Smooth muscle cell (in vitro differentiated cells): ENCODE data around the gene TAS2R43. TPM values are rescaled to one million over a fixed set of nuclear protein-coding genes. Genes with fewer than 3 reads are reported as not detected.
"Not testable (repeated sequence)": the region's sequence is repeated elsewhere in the genome, so short reads cannot be mapped to it uniquely, and the experiment has no call there.

ENCODE experiments used
- DNase-seq: peaks from one replicate; lab custom pipeline; 2025; ENCODE audit not compliant: unreplicated experiment; lab: John Stamatoyannopoulos, UW
- H2AFZ ChIP-seq: fragments of 200-600 bp; sonication (generic); 2 replicates; pipeline ENCODE4 v1.6.0; 2016; ENCODE audit warnings: antibody characterized with exemption, low read depth, mild to moderate bottlenecking
- H3F3A ChIP-seq: fragments of 200-600 bp; sonication (generic); 2 replicates; pipeline ENCODE4 v1.6.0; 2017; ENCODE audit warnings: antibody characterized with exemption, low read depth
- H3K27ac ChIP-seq: fragments of 200-600 bp; sonication (generic); 2 replicates; pipeline ENCODE4 v1.5.1; 2016; ENCODE audit warnings: low read depth, mild to moderate bottlenecking
- H3K27me3 ChIP-seq: fragments of 200-600 bp; sonication (generic); 2 replicates; pipeline ENCODE4 v1.6.1; 2016; ENCODE audit warnings: low read depth, mild to moderate bottlenecking
- H3K36me3 ChIP-seq: fragments of 200-600 bp; sonication (generic); 2 replicates; pipeline ENCODE4 v1.5.1; 2016; ENCODE audit warnings: low read depth
- H3K4me1 ChIP-seq: fragments of 200-600 bp; sonication (generic); 2 replicates; pipeline ENCODE4 v1.5.1; 2016; ENCODE audit warnings: low read depth
- H3K4me2 ChIP-seq: fragments of 200-600 bp; sonication (generic); 2 replicates; pipeline ENCODE4 v1.6.0; 2016; ENCODE audit warnings: mild to moderate bottlenecking
- H3K4me3 ChIP-seq: fragments of 200-600 bp; sonication (generic); 2 replicates; pipeline ENCODE4 v1.5.1; 2016; ENCODE audit warnings: mild to moderate bottlenecking
- H3K79me2 ChIP-seq: fragments of 200-600 bp; sonication (generic); 2 replicates; pipeline ENCODE4 v1.6.0; 2016; ENCODE audit warnings: low read depth, mild to moderate bottlenecking
- H3K9ac ChIP-seq: fragments of 200-600 bp; sonication (generic); 2 replicates; pipeline ENCODE4 v1.6.0; 2016; ENCODE audit warnings: low read depth
- H3K9me3 ChIP-seq: fragments of 200-600 bp; sonication (generic); replicated peaks from 2 replicates; pipeline ENCODE4 v1.5.1; 2016; ENCODE audit warnings: low read depth
- H4K20me1 ChIP-seq: fragments of 200-600 bp; sonication (generic); 2 replicates; pipeline ENCODE4 v1.6.0; 2016; ENCODE audit warnings: low read depth
- CTCF ChIP-seq: fragments of 200-600 bp; sonication (generic); IDR thresholded peaks from 2 replicates; pipeline ENCODE4 v1.5.1; 2017; ENCODE audit warnings: borderline replicate concordance, mild to moderate bottlenecking, antibody characterized with exemption; ENCODE audit not compliant: insufficient read depth, poor library complexity, severe bottlenecking
- WGBS: methylation state at CpG from one replicate; pipeline ENCODE4 v1.1.7; 2016; ENCODE audit warnings: low lambda C conversion rate; 5-methylcytosine and 5-hydroxymethylcytosine counted together
- polyA plus RNA-seq: library from polyadenylated mRNA; unstranded; fragments of >200 nt; fragmentation: Nextera tagmentation; extraction: Ambion mirVana; gene quantifications from 2 replicates; pipeline ENCODE4 v1.2.1, GENCODE V29; 2016
- total RNA-seq: library from RNA; depleted of rRNA; stranded (reverse); fragments of >200 nt; gene quantifications from 2 replicates; pipeline ENCODE4 v1.2.3, GENCODE V29; 2014

TAS2R43 gene
- total and polyA plus RNA-seq, 2 experiments from 2014 or later = 0.35 to 0.45 TPM

GRCh38 chr12:11133162-11133561, 41.0 kb upstream of the TAS2R43 start:
- Histone ChIP-seq H3F3A (no peaks in the 10 kb centered on the region), H3K4me2 (no peak overlapping the region), H3K27ac (no peak overlapping the region), H2AFZ (no peak overlapping the region), H3K9ac (no peak overlapping the region), H3K4me1 (no peaks in the 10 kb centered on the region), H3K79me2 (peaks cover 92% of the 10 kb centered on the region), H3K4me3 (no peak overlapping the region), H3K9me3 (no peaks in the 10 kb centered on the region), H3K27me3 (no peaks in the 10 kb centered on the region), H3K36me3 (no peaks in the 10 kb centered on the region), H4K20me1 (peaks cover 71% of the 10 kb centered on the region)
- 100% methylated on average over 2 of the region's 2 CpGs for WGBS
- TF ChIP-seq CTCF = no peak
- no peak for DNase-seq

- Histone ChIP-seq H4K20me1 (peaks cover 51% of the 10 kb centered on the region), H3K79me2 (peaks cover 89% of the 10 kb centered on the region), H3F3A (no peaks in the 10 kb centered on the region), H3K9ac (no peak overlapping the region), H3K4me2 (no peak overlapping the region), H3K27ac (no peak overlapping the region), H3K27me3 (no peaks in the 10 kb centered on the region), H2AFZ (no peak overlapping the region), H3K4me3 (no peak overlapping the region), H3K4me1 (no peaks in the 10 kb centered on the region), H3K9me3 (no peaks in the 10 kb centered on the region), H3K36me3 (peaks cover 3% of the 10 kb centered on the region)
- 37% methylated on average over 2 of the region's 2 CpGs for WGBS
- no peak for TF ChIP-seq CTCF
- DNase-seq = no peak
These were observed 38.9 kb upstream of the TAS2R43 start for GRCh38 chr12:11130999-11131398.

GRCh38 chr12:11130382-11130781, 38.3 kb upstream of the TAS2R43 start:
- no peaks in the 10 kb centered on the region for H3F3A ChIP-seq
- H2AFZ ChIP-seq = no peak overlapping the region
- H3K4me1 ChIP-seq = no peaks in the 10 kb centered on the region
- no peak for TF ChIP-seq CTCF
- H3K27me3 ChIP-seq = no peaks in the 10 kb centered on the region
- H3K4me3 ChIP-seq = no peak overlapping the region
- peaks cover 89% of the 10 kb centered on the region for H3K79me2 ChIP-seq
- H3K27ac ChIP-seq = no peak overlapping the region
- peaks cover 3% of the 10 kb centered on the region for H3K36me3 ChIP-seq
- H3K9me3 ChIP-seq = no peaks in the 10 kb centered on the region
- peaks cover 45% of the 10 kb centered on the region for H4K20me1 ChIP-seq
- H3K9ac ChIP-seq = no peak overlapping the region
- WGBS = 97% methylated on average over 3 of the region's 3 CpGs
- no peak overlapping the region for H3K4me2 ChIP-seq
- DNase-seq = no peak

- WGBS = 100% methylated on average over 1 of the region's 1 CpG
- peaks cover 10% of the 10 kb centered on the region for H4K20me1 ChIP-seq
- DNase-seq, H3K27me3 ChIP-seq, H3K36me3 ChIP-seq, H3K9me3 ChIP-seq, H3K4me2 ChIP-seq, H3F3A ChIP-seq, H2AFZ ChIP-seq, H3K27ac ChIP-seq, H3K4me1 ChIP-seq, H3K9ac ChIP-seq, H3K4me3 ChIP-seq: not testable (repeated sequence)
- peaks cover 96% of the 10 kb centered on the region for H3K79me2 ChIP-seq
These were observed 22.0 kb upstream of the TAS2R43 start for GRCh38 chr12:11114130-11114529.

- H2AFZ ChIP-seq, H3K9me3 ChIP-seq, H3K27me3 ChIP-seq, H4K20me1 ChIP-seq, H3K9ac ChIP-seq, H3K4me3 ChIP-seq, DNase-seq, H3K4me2 ChIP-seq, H3F3A ChIP-seq, H3K36me3 ChIP-seq, H3K27ac ChIP-seq, H3K4me1 ChIP-seq: not testable (repeated sequence)
- H3K79me2 ChIP-seq = peaks cover 90% of the 10 kb centered on the region
- 95% methylated on average over 1 of the region's 1 CpG for WGBS
These were observed 19.1 kb upstream of the TAS2R43 start for GRCh38 chr12:11111213-11111612.
